DMS79 treated with DMSO at 0.1 percent for 48 hours (cell line): ENCODE results near the gene PCDHGA12.
"Not testable (repeated sequence)": the region's sequence is repeated elsewhere in the genome, so short reads cannot be mapped to it uniquely, and the experiment has no call there.

Experiments used
- DNase-seq: peaks from one replicate; lab custom pipeline; 2025; lab: John Stamatoyannopoulos, UW

PCDHGA12 gene

DNA sequence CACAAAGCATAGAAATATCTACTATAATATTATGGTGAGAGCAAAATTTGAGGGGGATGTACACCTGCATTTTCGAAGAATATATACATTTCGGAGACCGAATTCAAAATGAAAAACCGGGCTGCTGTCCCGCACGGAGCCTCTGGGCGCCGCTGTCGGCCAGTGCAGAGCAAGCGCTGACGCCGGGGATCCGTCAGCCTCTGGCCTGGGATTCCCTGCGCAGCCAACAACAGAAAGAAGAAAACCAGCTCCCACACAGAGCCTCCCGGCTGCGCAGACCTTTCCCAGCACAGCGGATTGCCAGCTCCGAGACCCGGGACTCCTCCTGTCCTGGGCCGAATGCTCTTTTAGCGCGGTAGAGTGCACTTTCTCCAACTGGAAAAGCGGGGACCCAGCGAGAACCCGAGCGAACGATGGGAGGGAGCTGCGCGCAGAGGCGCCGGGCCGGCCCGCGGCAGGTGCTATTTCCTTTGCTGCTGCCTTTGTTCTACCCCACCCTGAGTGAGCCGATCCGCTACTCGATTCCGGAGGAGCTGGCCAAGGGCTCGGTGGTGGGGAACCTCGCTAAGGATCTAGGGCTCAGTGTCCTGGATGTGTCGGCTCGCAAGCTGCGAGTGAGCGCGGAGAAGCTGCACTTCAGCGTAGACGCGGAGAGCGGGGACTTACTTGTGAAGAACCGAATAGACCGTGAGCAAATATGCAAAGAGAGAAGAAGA lies 22.4 kb upstream of the PCDHGA12 start, which contains the start of gene PCDHGB6:
Gene PCDHGB6, plus strand, starts transcription at position 232 of the 716 bp plus-strand sequence. Its CDS starts 182 bp downstream, at position 414.
- DNase-seq: not testable (repeated sequence)

DNA sequence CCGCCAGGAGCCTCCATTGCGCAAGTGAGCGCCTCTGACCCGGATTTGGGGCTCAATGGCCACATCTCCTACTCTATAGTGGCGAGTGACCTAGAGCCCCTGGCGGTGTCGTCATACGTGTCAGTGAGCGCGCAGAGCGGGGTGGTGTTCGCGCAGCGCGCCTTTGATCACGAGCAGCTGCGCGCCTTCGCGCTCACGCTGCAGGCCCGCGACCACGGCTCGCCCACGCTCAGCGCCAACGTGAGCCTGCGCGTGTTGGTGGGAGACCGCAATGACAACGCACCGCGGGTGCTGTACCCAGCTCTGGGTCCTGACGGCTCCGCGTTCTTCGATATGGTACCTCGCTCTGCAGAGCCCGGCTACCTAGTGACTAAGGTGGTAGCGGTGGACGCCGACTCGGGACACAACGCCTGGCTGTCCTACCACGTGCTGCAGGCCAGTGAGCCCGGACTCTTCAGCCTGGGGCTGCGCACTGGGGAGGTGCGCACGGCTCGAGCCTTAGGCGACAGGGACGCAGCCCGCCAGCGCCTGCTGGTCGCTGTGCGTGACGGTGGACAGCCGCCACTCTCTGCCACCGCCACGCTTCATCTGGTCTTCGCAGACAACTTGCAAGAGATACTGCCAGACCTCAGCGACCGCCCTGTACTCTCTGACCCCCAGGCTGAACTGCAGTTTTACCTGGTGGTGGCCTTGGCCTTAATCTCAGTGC lies 20.6 kb upstream of the PCDHGA12 start:
- no peak for DNase-seq

DNA sequence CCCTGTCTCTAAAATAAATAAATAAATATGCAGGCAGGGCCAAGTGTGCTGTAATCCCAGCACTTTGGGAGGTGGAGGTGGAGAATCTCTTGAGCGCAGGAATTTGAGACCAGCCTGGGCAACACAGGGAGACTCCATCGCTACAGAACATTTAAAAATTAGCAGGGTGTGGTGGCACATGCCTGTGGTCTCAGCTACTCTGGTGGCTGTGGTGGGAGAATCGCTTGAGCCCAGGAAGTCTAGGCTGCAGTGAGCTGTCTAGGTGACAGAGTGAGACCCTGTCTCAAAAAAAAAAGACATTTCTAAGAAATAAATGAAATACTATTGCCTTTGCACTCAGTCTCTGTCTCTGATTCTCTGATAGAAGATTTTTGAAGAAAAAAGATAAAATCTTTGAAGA lies 18.7 kb upstream of the PCDHGA12 start:
- no peak for DNase-seq

DNA sequence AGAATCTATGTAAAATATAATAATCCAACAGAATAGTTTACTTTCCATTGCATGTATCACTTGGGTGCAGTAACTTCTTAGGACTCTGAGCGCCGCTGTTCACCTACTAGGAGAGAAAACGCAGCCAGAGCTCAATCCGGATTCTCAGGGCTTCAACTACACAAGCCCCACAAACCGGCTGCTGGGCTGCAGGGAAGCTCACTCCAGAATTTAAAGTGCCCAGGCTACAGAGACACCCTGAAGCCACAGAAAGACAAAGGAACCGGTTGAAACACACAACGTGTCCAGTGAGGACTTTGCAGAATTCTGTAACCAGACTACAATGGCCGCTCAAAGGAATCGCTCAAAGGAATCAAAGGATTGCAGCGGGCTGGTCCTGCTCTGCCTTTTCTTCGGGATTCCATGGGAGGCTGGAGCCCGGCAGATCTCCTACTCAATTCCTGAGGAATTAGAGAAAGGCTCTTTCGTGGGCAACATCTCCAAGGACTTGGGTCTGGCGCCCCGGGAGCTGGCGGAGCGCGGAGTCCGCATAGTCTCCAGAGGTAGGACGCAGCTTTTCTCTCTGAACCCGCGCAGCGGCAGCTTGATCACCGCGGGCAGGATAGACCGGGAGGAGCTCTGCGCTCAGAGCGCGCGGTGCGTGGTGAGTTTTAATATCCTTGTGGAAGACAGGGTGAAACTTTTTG lies 17.3 kb upstream of the PCDHGA12 start, which contains the start of gene PCDHGA10:
Gene PCDHGA10, plus strand, starts transcription at position 134 of the 686 bp plus-strand sequence. Its CDS starts 189 bp downstream, at position 323.
- no peak for DNase-seq

DNA sequence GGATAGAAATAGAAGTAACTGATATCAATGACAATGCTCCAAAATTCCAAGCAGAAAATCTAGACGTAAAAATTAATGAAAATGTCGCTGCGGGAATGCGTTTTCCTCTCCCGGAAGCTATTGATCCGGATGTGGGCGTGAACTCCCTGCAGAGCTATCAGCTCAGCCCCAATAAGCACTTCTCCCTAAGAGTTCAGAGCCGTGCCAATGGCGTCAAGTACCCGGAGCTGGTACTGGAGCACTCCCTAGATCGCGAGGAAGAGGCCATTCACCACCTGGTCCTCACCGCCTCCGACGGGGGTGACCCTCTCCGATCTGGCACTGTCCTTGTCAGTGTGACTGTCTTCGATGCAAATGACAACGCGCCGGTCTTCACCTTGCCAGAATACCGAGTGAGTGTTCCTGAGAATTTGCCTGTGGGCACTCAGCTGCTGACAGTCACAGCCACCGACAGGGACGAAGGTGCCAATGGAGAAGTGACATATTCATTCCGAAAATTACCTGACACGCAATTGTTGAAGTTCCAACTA lies 16.7 kb upstream of the PCDHGA12 start:
- DNase-seq: no peak

DNA sequence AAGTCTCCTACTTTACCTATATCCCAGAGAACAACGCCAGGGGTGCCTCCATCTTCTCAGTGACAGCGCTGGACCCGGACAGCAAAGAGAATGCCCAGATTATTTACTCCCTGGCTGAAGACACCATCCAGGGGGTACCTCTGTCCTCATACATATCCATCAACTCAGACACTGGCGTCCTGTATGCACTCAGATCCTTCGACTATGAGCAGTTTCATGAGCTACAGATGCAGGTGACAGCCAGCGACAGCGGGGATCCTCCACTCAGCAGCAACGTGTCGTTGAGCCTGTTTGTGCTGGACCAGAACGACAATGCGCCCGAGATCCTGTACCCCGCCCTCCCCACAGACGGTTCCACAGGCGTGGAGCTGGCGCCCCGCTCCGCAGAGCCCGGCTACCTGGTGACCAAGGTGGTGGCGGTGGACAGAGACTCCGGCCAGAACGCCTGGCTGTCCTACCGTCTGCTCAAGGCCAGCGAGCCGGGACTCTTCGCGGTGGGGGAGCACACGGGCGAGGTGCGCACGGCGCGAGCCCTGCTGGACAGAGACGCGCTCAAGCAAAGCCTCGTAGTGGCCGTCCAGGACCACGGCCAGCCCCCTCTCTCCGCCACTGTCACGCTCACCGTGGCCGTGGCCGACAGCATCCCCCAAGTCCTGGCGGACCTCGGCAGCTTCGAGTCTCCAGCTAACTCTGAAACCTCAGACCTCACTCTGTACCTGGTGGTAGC lies 15.6 kb upstream of the PCDHGA12 start:
- not testable (repeated sequence) for DNase-seq

DNA sequence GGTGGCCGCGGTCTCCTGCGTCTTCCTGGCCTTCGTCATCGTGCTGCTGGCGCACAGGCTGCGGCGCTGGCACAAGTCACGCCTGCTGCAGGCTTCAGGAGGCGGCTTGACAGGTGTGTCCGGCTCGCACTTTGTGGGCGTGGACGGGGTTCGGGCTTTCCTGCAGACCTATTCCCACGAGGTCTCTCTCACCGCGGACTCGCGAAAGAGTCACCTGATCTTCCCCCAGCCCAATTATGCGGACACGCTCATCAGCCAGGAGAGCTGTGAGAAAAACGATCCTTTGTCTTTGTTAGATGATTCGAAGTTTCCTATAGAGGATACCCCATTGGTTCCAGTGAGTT lies 15.1 kb upstream of the PCDHGA12 start:
- DNase-seq: not testable (repeated sequence)

DNA sequence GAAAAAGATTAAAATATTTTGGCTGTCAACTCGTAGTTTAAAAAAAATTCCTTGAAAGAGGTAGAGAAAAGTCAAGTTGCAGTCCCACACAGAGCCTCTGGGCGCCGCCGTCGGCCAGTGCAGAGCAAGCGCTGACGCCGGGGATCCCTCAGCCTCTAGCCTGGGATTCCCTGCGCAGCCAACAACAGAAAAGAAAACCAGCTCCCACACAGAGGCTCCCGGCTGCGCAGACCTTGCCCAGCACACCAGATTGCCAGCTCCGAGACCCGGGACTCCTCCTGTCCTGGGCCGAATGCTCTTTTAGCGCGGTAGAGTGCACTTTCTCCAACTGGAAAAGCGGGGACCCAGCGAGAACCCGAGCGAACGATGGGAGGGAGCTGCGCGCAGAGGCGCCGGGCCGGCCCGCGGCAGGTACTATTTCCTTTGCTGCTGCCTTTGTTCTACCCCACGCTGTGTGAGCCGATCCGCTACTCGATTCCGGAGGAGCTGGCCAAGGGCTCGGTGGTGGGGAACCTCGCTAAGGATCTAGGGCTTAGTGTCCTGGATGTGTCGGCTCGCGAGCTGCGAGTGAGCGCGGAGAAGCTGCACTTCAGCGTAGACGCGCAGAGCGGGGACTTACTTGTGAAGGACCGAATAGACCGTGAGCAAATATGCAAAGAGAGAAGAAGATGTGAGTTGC lies 12.7 kb upstream of the PCDHGA12 start, which contains the start of gene PCDHGB7:
Gene PCDHGB7, plus strand, starts transcription at position 184 of the 679 bp plus-strand sequence. Its CDS starts 183 bp downstream, at position 367.
- DNase-seq: not testable (repeated sequence)

DNA sequence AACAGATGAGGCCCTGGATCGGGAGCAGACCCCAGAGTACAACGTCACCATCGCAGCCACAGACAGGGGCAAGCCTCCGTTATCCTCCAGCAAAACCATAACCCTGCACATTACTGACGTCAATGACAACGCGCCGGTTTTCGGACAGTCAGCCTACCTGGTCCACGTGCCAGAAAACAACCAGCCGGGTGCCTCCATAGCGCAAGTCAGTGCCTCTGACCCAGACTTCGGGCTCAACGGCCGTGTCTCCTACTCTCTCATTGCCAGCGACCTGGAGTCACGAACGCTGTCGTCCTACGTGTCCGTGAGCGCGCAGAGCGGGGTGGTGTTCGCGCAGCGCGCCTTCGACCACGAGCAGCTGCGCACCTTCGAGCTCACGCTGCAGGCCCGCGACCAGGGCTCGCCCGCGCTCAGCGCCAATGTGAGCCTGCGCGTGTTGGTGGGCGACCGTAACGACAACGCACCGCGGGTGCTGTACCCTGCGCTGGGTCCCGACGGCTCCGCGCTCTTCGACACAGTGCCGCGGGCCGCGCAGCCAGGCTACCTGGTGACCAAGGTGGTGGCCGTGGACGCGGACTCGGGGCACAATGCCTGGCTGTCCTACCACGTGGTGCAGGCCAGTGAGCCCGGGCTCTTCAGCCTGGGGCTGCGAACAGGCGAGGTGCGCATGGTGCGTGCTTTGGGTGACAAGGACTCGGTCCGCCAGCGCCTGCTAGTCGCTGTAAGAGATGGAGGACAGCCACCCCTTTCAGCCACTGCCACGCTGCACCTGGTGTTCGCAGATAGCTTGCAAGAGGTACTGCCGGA lies 11.0 kb upstream of the PCDHGA12 start:
- DNase-seq: no peak

DNA sequence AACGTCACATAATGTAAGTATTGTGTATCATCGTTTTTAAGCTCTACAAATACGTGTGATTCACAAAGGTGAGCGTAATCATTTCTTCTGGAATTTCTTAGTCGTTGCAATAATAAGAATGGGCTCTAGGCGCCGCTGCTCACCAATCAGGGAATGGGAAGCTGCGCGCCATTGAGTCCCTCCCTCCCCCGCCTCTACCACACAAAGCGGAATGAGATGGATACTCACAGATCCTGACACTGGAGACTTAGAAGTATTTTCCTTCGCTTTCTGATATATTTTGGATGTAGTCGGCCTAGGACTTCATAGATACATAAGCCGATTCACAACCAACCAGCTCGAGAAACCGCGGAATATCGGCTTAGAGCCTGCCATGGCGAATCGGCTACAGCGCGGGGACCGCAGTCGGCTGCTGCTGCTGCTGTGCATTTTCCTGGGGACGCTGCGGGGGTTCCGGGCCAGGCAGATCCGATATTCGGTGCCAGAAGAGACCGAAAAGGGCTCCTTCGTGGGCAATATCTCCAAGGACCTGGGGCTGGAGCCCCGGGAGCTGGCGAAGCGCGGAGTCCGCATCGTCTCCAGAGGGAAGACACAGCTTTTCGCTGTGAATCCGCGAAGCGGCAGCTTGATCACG lies 9.3 kb upstream of the PCDHGA12 start, which contains the start of gene PCDHGA11:
Gene PCDHGA11, plus strand, starts transcription at position 197 of the 634 bp plus-strand sequence. Its CDS starts 177 bp downstream, at position 374.
- DNase-seq: no peak

DNA sequence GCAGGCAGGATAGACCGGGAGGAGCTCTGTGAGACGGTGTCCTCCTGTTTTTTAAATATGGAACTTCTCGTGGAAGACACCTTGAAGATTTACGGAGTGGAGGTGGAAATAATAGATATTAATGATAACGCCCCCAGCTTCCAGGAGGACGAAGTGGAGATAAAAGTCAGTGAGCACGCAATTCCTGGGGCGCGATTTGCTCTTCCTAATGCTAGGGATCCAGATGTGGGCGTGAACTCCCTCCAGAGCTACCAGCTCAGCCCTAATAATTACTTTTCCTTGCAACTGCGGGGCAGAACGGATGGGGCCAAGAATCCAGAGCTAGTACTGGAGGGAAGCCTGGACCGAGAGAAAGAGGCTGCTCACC lies 8.8 kb upstream of the PCDHGA12 start:
- DNase-seq: no peak

DNA sequence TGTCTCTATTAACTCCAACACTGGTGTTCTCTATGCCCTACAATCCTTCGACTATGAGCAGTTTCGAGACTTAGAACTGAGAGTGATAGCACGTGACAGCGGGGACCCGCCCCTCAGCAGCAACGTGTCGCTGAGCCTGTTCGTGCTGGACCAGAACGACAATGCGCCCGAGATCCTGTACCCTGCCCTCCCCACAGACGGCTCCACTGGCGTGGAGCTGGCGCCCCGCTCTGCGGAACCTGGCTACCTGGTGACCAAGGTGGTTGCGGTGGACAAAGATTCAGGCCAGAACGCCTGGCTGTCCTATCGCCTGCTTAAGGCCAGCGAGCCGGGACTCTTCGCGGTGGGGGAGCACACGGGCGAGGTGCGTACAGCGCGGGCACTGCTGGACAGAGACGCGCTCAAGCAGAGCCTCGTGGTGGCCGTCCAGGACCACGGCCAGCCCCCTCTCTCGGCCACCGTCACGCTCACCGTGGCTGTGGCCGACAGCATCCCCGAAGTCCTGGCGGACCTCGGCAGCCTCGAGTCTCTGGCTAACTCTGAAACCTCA lies 7.5 kb upstream of the PCDHGA12 start:
- no peak for DNase-seq

DNA sequence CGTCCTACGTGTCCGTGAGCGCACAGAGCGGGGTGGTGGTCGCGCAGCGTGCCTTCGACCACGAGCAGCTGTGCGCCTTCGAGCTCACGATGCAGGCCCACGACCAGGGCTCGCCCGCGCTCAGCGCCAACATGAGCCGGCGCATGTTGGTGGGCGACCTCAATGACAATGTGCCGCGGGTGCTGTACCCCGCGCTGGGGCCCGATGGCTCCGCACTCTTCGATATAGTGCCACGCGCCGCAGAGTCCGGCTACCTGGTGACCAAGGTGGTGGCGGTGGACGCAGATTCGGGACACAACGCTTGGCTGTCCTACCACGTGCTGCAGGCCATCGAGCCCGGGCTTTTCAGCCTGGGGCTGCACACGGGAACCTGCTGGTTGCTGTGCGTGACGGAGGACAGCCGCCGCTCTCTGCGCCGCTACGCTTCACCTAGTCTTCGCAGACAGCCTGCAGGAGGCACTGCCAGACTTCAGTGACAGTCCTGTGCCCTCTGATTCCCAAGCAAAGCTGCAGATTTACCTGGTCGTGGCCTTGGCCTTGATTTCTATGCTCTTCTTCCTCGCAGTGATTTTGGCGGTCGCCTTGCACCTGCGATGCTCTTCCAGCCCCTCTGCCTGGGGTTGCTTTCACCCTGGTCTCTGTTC lies 2.4 kb upstream of the PCDHGA12 start:
- no peak for DNase-seq

DNA sequence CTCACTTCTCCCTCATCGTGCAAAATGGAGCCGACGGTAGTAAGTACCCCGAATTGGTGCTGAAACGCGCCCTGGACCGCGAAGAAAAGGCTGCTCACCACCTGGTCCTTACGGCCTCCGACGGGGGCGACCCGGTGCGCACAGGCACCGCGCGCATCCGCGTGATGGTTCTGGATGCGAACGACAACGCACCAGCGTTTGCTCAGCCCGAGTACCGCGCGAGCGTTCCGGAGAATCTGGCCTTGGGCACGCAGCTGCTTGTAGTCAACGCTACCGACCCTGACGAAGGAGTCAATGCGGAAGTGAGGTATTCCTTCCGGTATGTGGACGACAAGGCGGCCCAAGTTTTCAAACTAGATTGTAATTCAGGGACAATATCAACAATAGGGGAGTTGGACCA lies 979 bp downstream of the PCDHGA12 start:
- no peak for DNase-seq

DNA sequence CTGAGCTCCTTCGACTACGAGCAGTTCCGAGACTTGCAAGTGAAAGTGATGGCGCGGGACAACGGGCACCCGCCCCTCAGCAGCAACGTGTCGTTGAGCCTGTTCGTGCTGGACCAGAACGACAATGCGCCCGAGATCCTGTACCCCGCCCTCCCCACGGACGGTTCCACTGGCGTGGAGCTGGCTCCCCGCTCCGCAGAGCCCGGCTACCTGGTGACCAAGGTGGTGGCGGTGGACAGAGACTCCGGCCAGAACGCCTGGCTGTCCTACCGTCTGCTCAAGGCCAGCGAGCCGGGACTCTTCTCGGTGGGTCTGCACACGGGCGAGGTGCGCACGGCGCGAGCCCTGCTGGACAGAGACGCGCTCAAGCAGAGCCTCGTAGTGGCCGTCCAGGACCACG lies 2.0 kb downstream of the PCDHGA12 start:
- DNase-seq: not testable (repeated sequence)

DNA sequence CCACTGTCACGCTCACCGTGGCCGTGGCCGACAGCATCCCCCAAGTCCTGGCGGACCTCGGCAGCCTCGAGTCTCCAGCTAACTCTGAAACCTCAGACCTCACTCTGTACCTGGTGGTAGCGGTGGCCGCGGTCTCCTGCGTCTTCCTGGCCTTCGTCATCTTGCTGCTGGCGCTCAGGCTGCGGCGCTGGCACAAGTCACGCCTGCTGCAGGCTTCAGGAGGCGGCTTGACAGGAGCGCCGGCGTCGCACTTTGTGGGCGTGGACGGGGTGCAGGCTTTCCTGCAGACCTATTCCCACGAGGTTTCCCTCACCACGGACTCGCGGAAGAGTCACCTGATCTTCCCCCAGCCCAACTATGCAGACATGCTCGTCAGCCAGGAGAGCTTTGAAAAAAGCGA lies 2.4 kb downstream of the PCDHGA12 start:
- DNase-seq: not testable (repeated sequence)

DNA sequence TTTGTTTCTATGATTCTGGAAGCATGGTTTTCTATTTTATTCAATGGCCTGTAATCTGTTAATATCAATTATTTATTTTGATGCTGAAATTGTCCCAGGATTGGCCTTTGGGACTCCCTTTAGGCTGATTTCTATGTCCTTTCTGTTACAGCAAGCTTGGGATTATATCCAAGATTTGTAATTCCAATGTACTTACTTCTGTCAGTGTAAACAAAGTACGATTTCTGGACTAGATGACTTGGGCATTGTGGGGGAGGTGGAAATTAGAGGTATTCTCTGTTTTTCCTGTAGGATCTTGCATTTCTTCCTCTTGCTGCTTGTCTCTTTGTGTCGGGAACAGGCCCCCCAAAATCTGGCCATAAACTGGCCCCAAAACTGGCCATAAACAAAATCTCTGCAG lies 3.7 kb downstream of the PCDHGA12 start:
- no peak for DNase-seq

DNA sequence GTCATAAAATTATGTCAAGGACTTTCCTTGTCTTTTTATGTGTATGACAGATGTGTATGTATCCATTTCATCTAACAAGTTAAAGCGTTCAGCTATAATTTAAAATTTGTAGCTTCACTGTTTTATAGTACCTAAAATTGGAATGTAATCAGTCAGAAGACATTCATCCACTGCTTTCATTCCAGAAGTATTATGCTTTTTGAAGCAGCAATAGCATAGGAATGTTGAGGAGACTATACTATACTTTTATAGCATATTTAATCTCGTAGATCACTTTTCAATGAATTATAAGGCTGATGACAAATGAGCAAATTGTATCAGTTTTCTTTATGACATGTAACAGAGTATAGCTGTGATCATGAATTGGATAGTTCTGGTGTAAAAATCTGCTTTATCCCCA lies 6.9 kb downstream of the PCDHGA12 start:
- no peak for DNase-seq
